ENCODE results near the gene CPS1. TPM values are rescaled to one million over a fixed set of nuclear protein-coding genes. Genes with fewer than 3 reads are reported as not detected.

The CPS1 gene
- total and polyA plus RNA-seq, 2 of the 4 experiments (the other 2 are of a cell fraction) = 5.4 to 20.1 TPM

- intact Hi-C loops (cut with micrococcal nuclease) = no loop called here
- peak; percentile 24 for DNase-seq
- in situ Hi-C loops (cut with MboI; ENCODE audit: low sequenced_read_pairs) = no loop called here
These were observed 30.0 kb downstream of the CPS1 start for GRCh38 chr2:210586381-210586780.

More at GRCh38 chr2:210586381-210586780, 30.0 kb downstream of the CPS1 start:
- Histone ChIP-seq H3K9me1 (ENCODE audit: insufficient read depth, low read length) (no peaks in the 10 kb centered on the region), H4K20me1 (ENCODE audit: insufficient read depth, low read length) (no peaks in the 10 kb centered on the region), H3K18ac (ENCODE audit: low read depth, low read length) (no peak overlapping the region), H3K4ac (ENCODE audit: low read depth, low read length) (no peak overlapping the region), H4K8ac (ENCODE audit: low read depth in 2 of 2, low read length in 2 of 2) (no peak overlapping the region), H2BK15ac (ENCODE audit: low read depth, low read length) (no peak overlapping the region), H3K56ac (ENCODE audit: extremely low read depth, insufficient read depth, low read length) (no peak overlapping the region), H2AFZ (replicated peaks; ENCODE audit: low read length, poor library complexity) (no peak overlapping the region), H2BK5ac (ENCODE audit: low read depth, low read length, poor library complexity, severe bottlenecking) (no peak overlapping the region), H2AK9ac (replicated peaks; ENCODE audit: low read depth, low read length, poor library complexity) (no peak overlapping the region), H3K9ac (ENCODE audit: low read depth, low read length) (no peak overlapping the region), H2BK20ac (ENCODE audit: low read depth, low read length) (no peak overlapping the region), H3K23ac (ENCODE audit: low read depth, low read length) (no peak overlapping the region), H2BK120ac (ENCODE audit: low read depth, low read length) (no peak overlapping the region), H4K5ac (ENCODE audit: low read depth, low read length) (no peak overlapping the region), H3K27ac (ENCODE audit: insufficient read depth, low read length) (no peak overlapping the region), H3K4me3 (ENCODE audit: insufficient read depth, low read depth, low read length) (no peak overlapping the region), H3K4me1 (ENCODE audit: control insufficient read depth, insufficient read depth, low read length) (no peaks in the 10 kb centered on the region), H3K9me3 (ENCODE audit: control insufficient read depth, insufficient read depth, low read length) (no peaks in the 10 kb centered on the region), H2AK5ac (ENCODE audit: low read depth, low read length) (no peak overlapping the region), H3K4me2 (ENCODE audit: low read depth, low read length) (no peak overlapping the region), H3K36me3 (ENCODE audit: control insufficient read depth, insufficient read depth, low read length) (no peaks in the 10 kb centered on the region), H3K14ac (replicated peaks; ENCODE audit: low read depth, low read length) (no peak overlapping the region), H3K27me3 (ENCODE audit: control insufficient read depth, insufficient read depth, low read length) (no peaks in the 10 kb centered on the region), H3K79me1 (ENCODE audit: low read depth in 1 of 2, low read length in 2 of 2) (no peaks in the 10 kb centered on the region), H4K91ac (ENCODE audit: insufficient read depth, low read depth, low read length) (no peak overlapping the region)
- ChIA-PET CTCF (no interaction called here), POLR2A (ENCODE audit: unreplicated experiment) (no interaction called here)
- dilution Hi-C loops (cut with HindIII; ENCODE audit: low sequenced_read_pairs, unreplicated experiment) = no loop called here
- no peak for ATAC-seq (ENCODE audit: low read depth)
- TF ChIP-seq BHLHE40 (IDR thresholded peaks at IDR 0.05; ENCODE audit: low read depth, low read length) (no peak), CEBPB (IDR thresholded peaks at IDR 0.05; ENCODE audit: low read depth, low read length) (no peak), SMC3 (IDR thresholded peaks at IDR 0.05; ENCODE audit: low read depth, low read length) (no peak), FOS (IDR thresholded peaks at IDR 0.05; ENCODE audit: low read depth, low read length) (no peak), ELK1 (IDR thresholded peaks at IDR 0.05; ENCODE audit: borderline replicate concordance, low read depth, low read length) (no peak), USF2 (IDR thresholded peaks at IDR 0.05; ENCODE audit: low read depth, low read length) (no peak), NFE2L2 (IDR thresholded peaks at IDR 0.05; ENCODE audit: low read depth, low read length) (no peak), CTCF (conservative IDR thresholded peaks at IDR 0.05; ENCODE audit: low read depth, low read length) (no peak), MAZ (IDR thresholded peaks at IDR 0.05; ENCODE audit: borderline replicate concordance, low read depth, low read length) (no peak), MAFK (IDR thresholded peaks at IDR 0.05; ENCODE audit: low read depth, low read length) (no peak), MXI1 (IDR thresholded peaks at IDR 0.05; ENCODE audit: borderline replicate concordance, low read depth, low read length) (no peak), RCOR1 (IDR thresholded peaks at IDR 0.05; ENCODE audit: insufficient replicate concordance, low read length) (no peak), CHD1 (IDR thresholded peaks at IDR 0.05; ENCODE audit: low read depth, low read length) (no peak), RAD21 (IDR thresholded peaks at IDR 0.05; ENCODE audit: low read length) (no peak), POLR2A (IDR thresholded peaks at IDR 0.05; ENCODE audit: low read depth, low read length) (no peak), RFX5 (IDR thresholded peaks at IDR 0.05; ENCODE audit: low read depth, low read length) (no peak)
- BruUV-seq (replicated peaks) = no TSS peak

All from IMR-90 (cell line).